Testis (tissue), 3 donors: ENCODE results near the gene LGI1. TPM values are rescaled to one million over a fixed set of nuclear protein-coding genes. Genes with fewer than 3 reads are reported as not detected.

Source experiments
- DNase-seq: peaks from one replicate; pipeline ENCODE4 v3.0.0-alpha.2; 2019
- H3K27ac ChIP-seq, 2 donors: fragments of 200-600 bp; sonication (generic); one replicate each; pipeline ENCODE4 v1.5.1; 2019
- H3K27me3 ChIP-seq: fragments of 200-600 bp; sonication (generic); one replicate; pipeline ENCODE4 v1.5.1; 2019
- H3K36me3 ChIP-seq: fragments of 200-600 bp; sonication (generic); one replicate; pipeline ENCODE4 v1.5.1; 2017; ENCODE audit warnings: low read depth; ENCODE audit errors: missing control alignments
- H3K4me1 ChIP-seq: fragments of 200-600 bp; sonication (generic); one replicate; pipeline ENCODE4 v1.5.1; 2019
- H3K4me3 ChIP-seq, 2 donors: fragments of 200-600 bp; sonication (generic); one replicate each; pipeline ENCODE4 v1.5.1; 2017 to 2019
- H3K9me3 ChIP-seq: fragments of 200-600 bp; sonication (generic); one replicate; pipeline ENCODE4 v1.5.1; 2017
- POLR2A ChIP-seq: fragments of 450-650 bp; IDR thresholded peaks from one replicate; pipeline ENCODE4 v1.6.1; 2017; ENCODE audit warnings: antibody characterized with exemption, mild to moderate bottlenecking, moderate library complexity
- WGBS, 2 donors: methylation state at CpG; one replicate each; pipeline ENCODE4 v1.1.5; 2018; 5-methylcytosine and 5-hydroxymethylcytosine counted together
- intact Hi-C: fragments of 100-400 bp; cut with DNase I; formaldehyde crosslinking; loops from one replicate; pipeline ENCODE4 v1.15.1; 2023; ENCODE audit warnings: low total_unique reads
- polyA plus RNA-seq: library from polyadenylated mRNA; stranded (reverse); fragments of 350-450 nt; fragmentation: Illumina TruSeq; extraction: RNeasy Lipid Tissue Mini Kit (QIAGEN cat#74804); gene quantifications from one replicate; pipeline ENCODE4 v1.2.3, GENCODE V29; 2014; ENCODE audit warnings: low read depth, low replicate concordance; ENCODE audit not compliant: insufficient read depth
- total RNA-seq, 2 donors: library from RNA; depleted of rRNA; stranded (reverse); fragments of >200 nt; gene quantifications; one replicate each; pipeline ENCODE4 v1.2.3, GENCODE V29; 2016
- TF ChIP-seq, protein P1 (sequence below), 3 experiments: fragments of 450-650 bp in 2 of 3; fragments of 200-600 bp in 1 of 3; sonication (generic) in 1 of 3; IDR thresholded peaks; one replicate each; pipeline ENCODE4 v1.5.1; 2016 to 2019; ENCODE audit warnings: antibody characterized with exemption in 3 of 3, mild to moderate bottlenecking in 2 of 3, moderate library complexity in 1 of 3

LGI1 gene
- total and polyA plus RNA-seq, 3 donors from 2014 or later, result 0.56 to 2.1 (median 1.0) TPM

DNA sequence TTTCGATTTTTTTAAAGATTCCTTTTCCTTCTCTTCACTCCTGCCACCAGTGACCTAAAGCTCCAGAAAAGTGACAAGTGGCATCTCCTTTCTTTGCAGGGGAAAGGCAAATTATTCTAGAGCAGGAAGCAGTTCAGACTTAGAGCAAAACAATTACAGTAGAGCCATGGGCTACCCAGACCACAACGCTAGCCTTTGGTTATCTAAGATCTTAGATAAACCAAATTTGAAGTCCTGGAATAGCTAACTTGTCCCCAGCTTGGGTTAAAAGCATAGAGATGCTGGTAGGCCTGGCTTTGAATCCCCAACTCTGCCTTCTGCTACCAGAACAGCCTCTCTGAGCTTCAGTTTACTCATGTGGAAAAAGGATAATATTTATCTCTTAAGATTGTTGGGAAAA lies 38.4 kb downstream of the LGI1 start:
- DNase-seq, result no peak
- H3K9me3 ChIP-seq, result no peaks in the 10 kb centered on the region
- no peaks in the 10 kb centered on the region for H3K36me3 ChIP-seq
- no peaks in the 10 kb centered on the region for H3K27me3 ChIP-seq
- WGBS, 2 donors, result 84% methylated on average over 2 of the region's 2 CpGs
- H3K27ac ChIP-seq, result no peak overlapping the region
- intact Hi-C loops, result no loop called here
- no peak for TF ChIP-seq POLR2A
- TF ChIP-seq, protein P1, sequence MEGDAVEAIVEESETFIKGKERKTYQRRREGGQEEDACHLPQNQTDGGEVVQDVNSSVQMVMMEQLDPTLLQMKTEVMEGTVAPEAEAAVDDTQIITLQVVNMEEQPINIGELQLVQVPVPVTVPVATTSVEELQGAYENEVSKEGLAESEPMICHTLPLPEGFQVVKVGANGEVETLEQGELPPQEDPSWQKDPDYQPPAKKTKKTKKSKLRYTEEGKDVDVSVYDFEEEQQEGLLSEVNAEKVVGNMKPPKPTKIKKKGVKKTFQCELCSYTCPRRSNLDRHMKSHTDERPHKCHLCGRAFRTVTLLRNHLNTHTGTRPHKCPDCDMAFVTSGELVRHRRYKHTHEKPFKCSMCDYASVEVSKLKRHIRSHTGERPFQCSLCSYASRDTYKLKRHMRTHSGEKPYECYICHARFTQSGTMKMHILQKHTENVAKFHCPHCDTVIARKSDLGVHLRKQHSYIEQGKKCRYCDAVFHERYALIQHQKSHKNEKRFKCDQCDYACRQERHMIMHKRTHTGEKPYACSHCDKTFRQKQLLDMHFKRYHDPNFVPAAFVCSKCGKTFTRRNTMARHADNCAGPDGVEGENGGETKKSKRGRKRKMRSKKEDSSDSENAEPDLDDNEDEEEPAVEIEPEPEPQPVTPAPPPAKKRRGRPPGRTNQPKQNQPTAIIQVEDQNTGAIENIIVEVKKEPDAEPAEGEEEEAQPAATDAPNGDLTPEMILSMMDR (IDR thresholded peaks at IDR 0.05), result no peak
- H3K4me1 ChIP-seq, result no peaks in the 10 kb centered on the region
- no peak overlapping the region for H3K4me3 ChIP-seq

DNA sequence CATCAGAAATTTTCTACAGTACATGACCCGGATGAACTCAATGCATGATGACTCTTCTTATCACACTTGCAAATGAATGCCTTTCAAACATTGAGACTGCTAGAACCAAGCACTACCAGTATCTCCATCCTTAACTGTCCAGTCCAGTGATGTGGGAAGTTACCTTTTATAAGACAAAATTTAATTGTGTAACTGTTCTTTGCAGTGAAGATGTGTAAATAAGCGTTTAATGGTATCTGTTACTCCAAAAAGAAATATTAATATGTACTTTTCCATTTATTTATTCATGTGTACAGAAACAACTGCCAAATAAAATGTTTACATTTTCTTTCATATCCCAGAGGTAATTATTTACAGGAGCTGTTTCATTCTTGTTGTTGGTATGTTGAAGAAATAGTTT lies 40.1 kb downstream of the LGI1 start:
- TF ChIP-seq, protein P1 (IDR thresholded peaks at IDR 0.05), result no peak
- TF ChIP-seq POLR2A, result no peak
- H3K9me3 ChIP-seq, result no peaks in the 10 kb centered on the region
- H3K36me3 ChIP-seq, result no peaks in the 10 kb centered on the region
- intact Hi-C loops, result no loop called here
- H3K27ac ChIP-seq, result no peak overlapping the region
- H3K4me3 ChIP-seq, result no peak overlapping the region
- WGBS, 2 donors, result 87 to 88% methylated on average over 2 of the region's 2 CpGs
- DNase-seq, result no peak
- no peaks in the 10 kb centered on the region for H3K27me3 ChIP-seq
- no peaks in the 10 kb centered on the region for H3K4me1 ChIP-seq

DNA sequence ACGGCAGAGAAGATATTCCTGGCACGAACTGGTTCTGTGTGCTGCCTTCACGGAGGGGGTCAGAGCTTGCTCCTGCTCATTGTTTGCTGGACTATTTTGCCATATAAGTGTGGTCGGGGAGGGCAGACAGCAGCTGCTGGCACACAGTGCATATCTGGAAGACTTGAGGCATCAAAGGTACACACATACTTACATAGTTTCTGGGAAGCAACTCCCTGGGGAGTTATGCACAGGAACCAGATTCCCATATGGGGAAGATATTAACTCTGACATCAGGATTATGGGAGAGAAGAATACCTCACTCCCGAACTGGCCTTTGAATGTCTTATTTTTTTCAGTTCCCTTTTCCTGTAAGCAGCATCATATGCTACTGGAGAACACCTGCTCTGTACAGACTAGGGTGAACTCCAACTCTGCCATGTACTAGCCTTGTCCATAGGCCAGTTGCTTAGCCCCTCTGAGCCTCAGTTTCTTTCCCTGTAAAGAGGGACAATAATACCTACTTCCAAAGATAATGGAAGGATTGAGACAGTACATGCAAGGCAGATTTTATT lies 41.5 kb downstream of the LGI1 start:
- no peak overlapping the region for H3K27ac ChIP-seq
- intact Hi-C loops, result no loop called here
- no peaks in the 10 kb centered on the region for H3K9me3 ChIP-seq
- H3K27me3 ChIP-seq, result no peaks in the 10 kb centered on the region
- no peaks in the 10 kb centered on the region for H3K4me1 ChIP-seq
- WGBS, 2 donors, result 82% methylated on average over 5 of the region's 5 CpGs
- no peak overlapping the region for H3K4me3 ChIP-seq
- TF ChIP-seq, protein P1 (IDR thresholded peaks at IDR 0.05), result no peak
- no peak for TF ChIP-seq POLR2A
- H3K36me3 ChIP-seq, result no peaks in the 10 kb centered on the region
- no peak for DNase-seq

DNA sequence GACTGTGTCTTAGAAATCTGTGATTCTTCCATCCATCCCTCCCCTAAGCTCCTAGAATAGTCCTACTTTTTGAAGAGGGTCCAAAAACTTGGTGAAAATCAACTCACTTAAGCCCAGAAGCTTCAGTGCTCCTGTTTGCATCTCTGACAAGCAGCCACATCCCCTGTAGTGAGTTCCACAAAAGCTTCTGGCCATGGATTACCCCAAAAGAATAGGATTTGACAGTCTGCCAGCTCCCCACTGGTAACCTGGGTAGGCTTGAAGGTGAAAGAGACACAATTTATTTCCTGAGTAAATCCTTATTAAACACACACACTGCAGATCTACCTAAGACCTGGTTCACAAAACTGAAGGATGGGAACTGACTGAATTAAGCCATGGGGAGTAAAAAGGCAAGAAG lies 46.5 kb downstream of the LGI1 start:
- TF ChIP-seq, protein P1 (IDR thresholded peaks at IDR 0.05), result no peak
- TF ChIP-seq POLR2A, result no peak
- DNase-seq, result no peak
- Histone ChIP-seq H3K27me3 (no peaks in the 10 kb centered on the region), H3K4me3 (no peak overlapping the region), H3K4me1 (no peaks in the 10 kb centered on the region), H3K9me3 (no peaks in the 10 kb centered on the region), H3K36me3 (no peaks in the 10 kb centered on the region), H3K27ac (no peak overlapping the region)
- intact Hi-C loops, result no loop called here

DNA sequence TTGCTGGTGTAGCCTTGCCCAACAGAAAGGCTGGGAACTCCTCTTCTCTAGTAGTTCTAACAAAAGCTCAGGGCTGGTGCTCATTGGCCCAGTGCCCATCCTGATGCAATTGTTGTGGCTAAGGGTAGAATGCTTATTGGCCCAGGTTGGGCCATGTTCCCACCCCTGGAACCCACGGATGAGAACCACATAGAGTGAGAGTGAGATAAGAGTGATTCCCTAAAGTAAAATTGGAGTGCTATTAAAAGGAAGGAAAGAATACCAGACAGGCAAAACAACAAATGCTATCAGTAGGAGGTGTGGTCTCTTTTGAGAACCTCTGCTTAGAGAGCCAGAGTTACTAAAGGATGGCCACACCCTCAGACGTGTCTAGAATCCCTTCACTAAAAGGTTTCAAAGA lies 49.2 kb downstream of the LGI1 start:
- Histone ChIP-seq H3K4me1 (no peaks in the 10 kb centered on the region), H3K27me3 (no peaks in the 10 kb centered on the region), H3K9me3 (no peaks in the 10 kb centered on the region), H3K36me3 (no peaks in the 10 kb centered on the region), H3K4me3 (no peak overlapping the region), H3K27ac (no peak overlapping the region)
- no peak for TF ChIP-seq POLR2A
- TF ChIP-seq, protein P1 (IDR thresholded peaks at IDR 0.05), result no peak
- 46 to 47% methylated on average over 2 of the region's 2 CpGs for WGBS, 2 donors
- intact Hi-C loops, result no loop called here
- DNase-seq, result no peak
